Endothelial cell of umbilical vein (primary cell): ENCODE results near the gene TMEM181. TPM values are rescaled to one million over a fixed set of nuclear protein-coding genes. Genes with fewer than 3 reads are reported as not detected.

Experiments
- BruUV-seq: library from RNA; stranded (reverse); fragments of 400-500 nt; replicated peaks from 2 replicates; lab custom pipeline; 2021; lab: Mats Ljungman, UMichigan
- CTCF ChIA-PET: fragments of 300-600, 350-600 bp; sonication (Branson Sonifier 250); formaldehyde crosslinking; loops from one replicate; lab custom pipeline; 2021; ENCODE audit warnings: antibody characterized with exemption, inconsistent platforms; lab: Charles Lee
- POLR2A ChIA-PET: fragments of 300-600, 350-600 bp; sonication (Branson Sonifier 250); formaldehyde crosslinking; loops from one replicate; lab custom pipeline; 2021; ENCODE audit warnings: antibody characterized with exemption, inconsistent platforms; lab: Charles Lee
- DNase-seq: peaks from one replicate; pipeline ENCODE4 v3.0.0-alpha.2; 2011; ENCODE audit warnings: low read depth, low spot score
- FAIRE-seq: peaks from 2 replicates; lab custom pipeline; 2011; peaks lifted over from hg19 to GRCh38; lab: Jason Lieb, UNC
- H2AFZ ChIP-seq: 2 replicates; pipeline ENCODE4 v1.6.0; 2012; ENCODE audit warnings: low read depth, low read length, control low read depth, inconsistent platforms
- H3K27ac ChIP-seq: 2 replicates; pipeline ENCODE4 v1.5.1; 2011; ENCODE audit warnings: low read depth, mild to moderate bottlenecking, control low read depth, low read length, moderate library complexity; ENCODE audit not compliant: insufficient read depth
- H3K27me3 ChIP-seq, 2 experiments: 2 replicates each; pipeline versions ENCODE4 v1.6.0 to v1.6.1; 2011; ENCODE audit warnings: low read length in 2 of 2, mixed read lengths in 1 of 2; ENCODE audit not compliant: control insufficient read depth in 2 of 2, insufficient read depth in 2 of 2
- H3K36me3 ChIP-seq, 2 experiments: 2 replicates in 1 of 2; 3 replicates in 1 of 2; pipeline ENCODE4 v1.5.1; 2011; ENCODE audit warnings: low read length in 2 of 2, mild to moderate bottlenecking in 1 of 2, moderate library complexity in 1 of 2; ENCODE audit not compliant: control insufficient read depth in 2 of 2, insufficient read depth in 2 of 2; ENCODE audit errors: extremely low read depth in 1 of 2
- H3K4me1 ChIP-seq: 3 replicates; pipeline ENCODE4 v1.5.1; 2011; ENCODE audit warnings: mild to moderate bottlenecking, low read length; ENCODE audit not compliant: control insufficient read depth, insufficient read depth; ENCODE audit errors: extremely low read depth
- H3K4me2 ChIP-seq: 2 replicates; pipeline ENCODE4 v1.6.1; 2011; ENCODE audit warnings: low read length, control low read depth, mixed read lengths; ENCODE audit not compliant: insufficient read depth
- H3K4me3 ChIP-seq, 3 experiments: fragments of 200-600 bp in 1 of 3; sonication (generic), shearing (Covaris generic) in 1 of 3; replicated peaks in 1 of 3; 2 replicates each; pipeline ENCODE4 v1.5.1; 2011 to 2016; ENCODE audit warnings: control low read depth in 3 of 3, low read length in 3 of 3, mild to moderate bottlenecking in 2 of 3, inconsistent platforms in 1 of 3, low read depth in 1 of 3, moderate library complexity in 1 of 3; ENCODE audit not compliant: insufficient read depth in 1 of 3
- H3K79me2 ChIP-seq: 2 replicates; pipeline ENCODE4 v1.6.0; 2012; ENCODE audit warnings: low read length, inconsistent platforms; ENCODE audit not compliant: control insufficient read depth, insufficient read depth
- H3K9ac ChIP-seq: replicated peaks from 2 replicates; pipeline ENCODE3; 2011; ENCODE audit warnings: low read length, control low read depth; ENCODE audit not compliant: insufficient read depth; ENCODE audit errors: extremely low read depth
- H3K9me1 ChIP-seq: replicated peaks from 3 replicates; pipeline ENCODE4 v1.6.0; 2011; ENCODE audit warnings: mild to moderate bottlenecking, low read length; ENCODE audit not compliant: control insufficient read depth, insufficient read depth; ENCODE audit errors: extremely low read depth
- H3K9me3 ChIP-seq: replicated peaks from 2 replicates; pipeline ENCODE4 v1.5.1; 2012; ENCODE audit warnings: low read length, inconsistent platforms; ENCODE audit not compliant: control insufficient read depth, insufficient read depth
- H4K20me1 ChIP-seq: replicated peaks from 2 replicates; pipeline ENCODE3; 2011; ENCODE audit warnings: mild to moderate bottlenecking, low read length; ENCODE audit not compliant: control insufficient read depth, insufficient read depth; ENCODE audit errors: extremely low read depth
- EZH2 ChIP-seq: IDR thresholded peaks from 2 replicates; pipeline ENCODE4 v1.6.1; 2012; ENCODE audit warnings: borderline replicate concordance, low read depth, mild to moderate bottlenecking, moderate library complexity, low read length, inconsistent platforms; ENCODE audit not compliant: severe bottlenecking
- MYC ChIP-seq: IDR thresholded peaks from one replicate; pipeline ENCODE4 v1.6.1; 2011; ENCODE audit warnings: mild to moderate bottlenecking, low read depth, low read length
- POLR2AphosphoS5 ChIP-seq: IDR thresholded peaks from 2 replicates; pipeline ENCODE4 v1.6.1; 2012; ENCODE audit warnings: low read depth, mild to moderate bottlenecking, control low read depth, low read length, moderate library complexity; ENCODE audit not compliant: insufficient read depth
- dilution Hi-C: fragments of 300-500 bp; cut with MboI; formaldehyde crosslinking; loops from one replicate; pipeline ENCODE4 v1.15.0; 2019; ENCODE audit warnings: low sequenced_read_pairs; ENCODE audit not compliant: extremely low pct_ligation_motif_present
- intact Hi-C: fragments of 100-400 bp; cut with micrococcal nuclease; formaldehyde crosslinking; loops from one replicate; pipeline ENCODE4 v1.10.0; 2022
- polyA plus RNA-seq, 4 experiments: library from polyadenylated mRNA; depleted of rRNA in 3 of 4; stranded (reverse) in 3 of 4; unstranded in 1 of 4; fragments of >200 nt; gene quantifications; 2 replicates each; pipeline versions ENCODE4 v1.2.1 to v1.2.3, GENCODE V29; 2011 to 2012; ENCODE audit warnings: missing spikeins in 1 of 4
- total RNA-seq: library from RNA; stranded (reverse); gene quantifications from 2 replicates; pipeline ENCODE4 v1.2.3, GENCODE V29; 2021

Gene TMEM181
- total and polyA plus RNA-seq, 2 donors (not counting 3 experiments of a cell fraction or from before 2014, with no cell fraction given) = 21.7 to 33.5 TPM

GRCh38 chr6:158536891-158537798 is 22.7 kb upstream of the TMEM181 start:
- CTCF ChIA-PET = interaction anchor here (1.1 to 1.9 kb wide), 3 partner anchors 10 to 154 kb away, joined by 3 to 5 read pairs (median 4); no protein-coding TSS in a partner anchor
- dilution Hi-C loops = no loop called here

DNA sequence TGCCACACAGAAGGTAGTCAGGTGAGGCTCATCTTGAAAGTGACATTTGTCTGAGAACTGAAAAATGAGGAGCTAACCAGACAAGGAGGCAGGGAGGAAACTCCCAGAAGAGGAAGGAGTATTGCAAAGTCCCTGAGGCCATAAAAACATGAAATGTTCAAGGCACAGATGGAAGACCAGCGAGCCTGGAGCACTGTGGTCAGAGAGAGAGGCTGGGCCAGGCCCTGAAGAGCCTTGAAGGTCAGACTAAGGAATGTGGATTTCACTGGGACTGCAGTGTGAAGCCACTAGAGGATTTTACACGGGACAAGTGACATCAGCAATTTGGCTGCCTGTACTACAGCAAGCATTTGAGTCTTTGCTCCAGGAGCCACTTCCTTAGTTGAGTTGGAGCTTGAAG is 21.1 kb upstream of the TMEM181 start:
- Histone ChIP-seq H3K4me1 (peaks cover 7% of the 10 kb centered on the region), H2AFZ (no peak overlapping the region), H3K36me3 (no peaks in the 10 kb centered on the region), H3K27ac (no peak overlapping the region), H3K4me3 (no peak overlapping the region), H3K4me2 (no peak overlapping the region), H3K9me1 (no peaks in the 10 kb centered on the region), H3K9ac (no peak overlapping the region), H3K9me3 (no peaks in the 10 kb centered on the region), H4K20me1 (no peaks in the 10 kb centered on the region), H3K79me2 (no peaks in the 10 kb centered on the region), H3K27me3 (peaks cover 22 to 45% of the 10 kb centered on the region in 2 experiments)
- no peak for FAIRE-seq
- dilution Hi-C loops (no loop called here), intact Hi-C loops (loop anchor here (2.0 kb wide), 1 partner anchor 20 kb away; no protein-coding TSS in a partner anchor)
- TF ChIP-seq EZH2 (no peak), MYC (no peak)
- CTCF ChIA-PET = interaction anchor here (1.2 kb wide), 1 partner anchor 20 kb away, joined by 4 read pairs; no protein-coding TSS in a partner anchor
- POLR2A ChIA-PET = no interaction called here
- DNase-seq = no peak
- no TSS peak for BruUV-seq

More at GRCh38 chr6:158536891-158537798, 22.7 kb upstream of the TMEM181 start:
- Histone ChIP-seq H3K9me1 (no peaks in the 10 kb centered on the region), H3K4me2 (peak overlapping the region; percentile 81), H3K9ac (no peak overlapping the region), H3K9me3 (no peaks in the 10 kb centered on the region), H3K27me3 (peaks cover 22 to 45% of the 10 kb centered on the region in 2 experiments), H3K4me3 (peak overlapping the region; percentile 32 to 42 (median 39)), H2AFZ (peak overlapping the region; percentile 51), H3K27ac (no peak overlapping the region), H3K4me1 (peaks cover 7% of the 10 kb centered on the region), H4K20me1 (no peaks in the 10 kb centered on the region), H3K36me3 (no peaks in the 10 kb centered on the region), H3K79me2 (no peaks in the 10 kb centered on the region)
- peak; percentile 92 for TF ChIP-seq EZH2
- no peak for TF ChIP-seq POLR2AphosphoS5
- FAIRE-seq (no peak), DNase-seq (no peak)
- intact Hi-C loops = loop anchor here (1.0 kb wide), 1 partner anchor 18 kb away; no protein-coding TSS in a partner anchor
- POLR2A ChIA-PET = no interaction called here
- no TSS peak for BruUV-seq
